Neural crest cell (in vitro differentiated cells): ENCODE data around the gene TPRA1. TPM values are rescaled to one million over a fixed set of nuclear protein-coding genes. Genes with fewer than 3 reads are reported as not detected.

Source experiments
- DNase-seq: peaks from one replicate; pipeline ENCODE4 v3.0.0; 2021; ENCODE audit warnings: low read depth, mixed read lengths, low spot score
- H3K27ac Mint-ChIP-seq: one replicate; pipeline ENCODE4 v1.8.0; 2021; ENCODE audit warnings: mild to moderate bottlenecking, mixed read lengths; ENCODE audit not compliant: unreplicated experiment
- H3K27me3 Mint-ChIP-seq: 2 replicates; pipeline ENCODE4 v1.8.0; 2021; ENCODE audit warnings: low read depth, mild to moderate bottlenecking, mixed read lengths
- H3K36me3 Mint-ChIP-seq: 2 replicates; pipeline ENCODE4 v1.8.0; 2021; ENCODE audit warnings: low read depth, mild to moderate bottlenecking, mixed read lengths
- H3K4me1 Mint-ChIP-seq: 2 replicates; pipeline ENCODE4 v1.8.0; 2021; ENCODE audit warnings: mixed read lengths
- H3K4me3 Mint-ChIP-seq: one replicate; pipeline ENCODE4 v1.8.0; 2021; ENCODE audit warnings: mild to moderate bottlenecking, mixed read lengths
- H3K9me3 Mint-ChIP-seq: 2 replicates; pipeline ENCODE4 v1.8.0; 2021; ENCODE audit warnings: mixed read lengths
- total RNA-seq: library from RNA; stranded (reverse); gene quantifications from 2 replicates; pipeline ENCODE4 v1.2.1, GENCODE V29; 2021
- TF ChIP-seq, protein P1 (sequence below): fragments of 200-600 bp; sonication (generic); conservative IDR thresholded peaks from 2 replicates; pipeline ENCODE4 v1.5.0; 2021; ENCODE audit warnings: antibody characterized with exemption, mild to moderate bottlenecking

The TPRA1 gene
- total RNA-seq, 1 donor from 2014 or later = 27.2 TPM

DNA sequence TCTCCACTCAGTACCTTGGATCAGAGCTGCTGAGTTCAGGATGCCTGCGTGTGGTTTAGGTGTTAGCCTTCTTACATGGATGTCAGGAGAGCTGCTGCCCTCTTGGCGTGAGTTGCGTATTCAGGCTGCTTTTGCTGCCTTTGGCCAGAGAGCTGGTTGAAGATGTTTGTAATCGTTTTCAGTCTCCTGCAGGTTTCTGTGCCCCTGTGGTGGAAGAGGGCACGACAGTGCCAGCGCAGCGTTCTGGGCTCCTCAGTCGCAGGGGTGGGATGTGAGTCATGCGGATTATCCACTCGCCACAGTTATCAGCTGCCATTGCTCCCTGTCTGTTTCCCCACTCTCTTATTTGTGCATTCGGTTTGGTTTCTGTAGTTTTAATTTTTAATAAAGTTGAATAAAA lies 31.5 kb upstream of the TPRA1 start:
- peaks cover 11% of the 10 kb centered on the region for H3K27me3 Mint-ChIP-seq
- H3K4me3 Mint-ChIP-seq = no peak overlapping the region
- no peak for DNase-seq
- no peaks in the 10 kb centered on the region for H3K4me1 Mint-ChIP-seq
- H3K36me3 Mint-ChIP-seq = peaks cover 28% of the 10 kb centered on the region
- no peak overlapping the region for H3K27ac Mint-ChIP-seq
- no peaks in the 10 kb centered on the region for H3K9me3 Mint-ChIP-seq
- TF ChIP-seq, protein P1, sequence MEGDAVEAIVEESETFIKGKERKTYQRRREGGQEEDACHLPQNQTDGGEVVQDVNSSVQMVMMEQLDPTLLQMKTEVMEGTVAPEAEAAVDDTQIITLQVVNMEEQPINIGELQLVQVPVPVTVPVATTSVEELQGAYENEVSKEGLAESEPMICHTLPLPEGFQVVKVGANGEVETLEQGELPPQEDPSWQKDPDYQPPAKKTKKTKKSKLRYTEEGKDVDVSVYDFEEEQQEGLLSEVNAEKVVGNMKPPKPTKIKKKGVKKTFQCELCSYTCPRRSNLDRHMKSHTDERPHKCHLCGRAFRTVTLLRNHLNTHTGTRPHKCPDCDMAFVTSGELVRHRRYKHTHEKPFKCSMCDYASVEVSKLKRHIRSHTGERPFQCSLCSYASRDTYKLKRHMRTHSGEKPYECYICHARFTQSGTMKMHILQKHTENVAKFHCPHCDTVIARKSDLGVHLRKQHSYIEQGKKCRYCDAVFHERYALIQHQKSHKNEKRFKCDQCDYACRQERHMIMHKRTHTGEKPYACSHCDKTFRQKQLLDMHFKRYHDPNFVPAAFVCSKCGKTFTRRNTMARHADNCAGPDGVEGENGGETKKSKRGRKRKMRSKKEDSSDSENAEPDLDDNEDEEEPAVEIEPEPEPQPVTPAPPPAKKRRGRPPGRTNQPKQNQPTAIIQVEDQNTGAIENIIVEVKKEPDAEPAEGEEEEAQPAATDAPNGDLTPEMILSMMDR = no peak

DNA sequence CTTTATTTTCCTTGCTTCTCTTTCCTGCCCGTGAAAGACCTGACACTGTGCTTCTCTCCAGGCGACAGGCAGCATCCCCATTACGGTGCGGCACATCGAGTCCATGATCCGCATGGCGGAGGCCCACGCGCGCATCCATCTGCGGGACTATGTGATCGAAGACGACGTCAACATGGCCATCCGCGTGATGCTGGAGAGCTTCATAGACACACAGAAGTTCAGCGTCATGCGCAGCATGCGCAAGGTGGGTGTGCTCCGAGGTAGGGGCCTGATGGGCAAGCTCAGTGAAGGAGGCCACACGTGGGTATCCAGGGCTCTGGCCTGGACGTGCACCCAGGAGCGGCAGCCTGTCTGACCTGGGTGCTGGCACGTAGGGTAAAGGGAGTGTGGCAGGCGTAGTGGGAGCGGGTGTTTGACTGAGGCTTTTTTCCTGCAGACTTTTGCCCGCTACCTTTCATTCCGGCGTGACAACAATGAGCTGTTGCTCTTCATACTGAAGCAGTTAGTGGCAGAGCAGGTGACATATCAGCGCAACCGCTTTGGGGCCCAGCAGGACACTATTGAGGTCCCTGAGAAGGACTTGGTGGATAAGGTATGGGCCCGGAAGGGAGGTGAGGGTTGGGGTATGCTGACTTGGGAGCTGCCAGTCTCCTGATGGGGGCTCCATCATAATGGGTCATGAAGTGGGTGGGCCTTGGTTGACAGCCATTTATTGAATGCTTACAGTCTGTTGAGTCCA lies 30.3 kb upstream of the TPRA1 start:
- no peaks in the 10 kb centered on the region for H3K27me3 Mint-ChIP-seq
- no peak for DNase-seq
- no peak overlapping the region for H3K27ac Mint-ChIP-seq
- H3K4me3 Mint-ChIP-seq = no peak overlapping the region
- peaks cover 34% of the 10 kb centered on the region for H3K36me3 Mint-ChIP-seq
- no peaks in the 10 kb centered on the region for H3K9me3 Mint-ChIP-seq
- no peaks in the 10 kb centered on the region for H3K4me1 Mint-ChIP-seq
- TF ChIP-seq, protein P1 = no peak

DNA sequence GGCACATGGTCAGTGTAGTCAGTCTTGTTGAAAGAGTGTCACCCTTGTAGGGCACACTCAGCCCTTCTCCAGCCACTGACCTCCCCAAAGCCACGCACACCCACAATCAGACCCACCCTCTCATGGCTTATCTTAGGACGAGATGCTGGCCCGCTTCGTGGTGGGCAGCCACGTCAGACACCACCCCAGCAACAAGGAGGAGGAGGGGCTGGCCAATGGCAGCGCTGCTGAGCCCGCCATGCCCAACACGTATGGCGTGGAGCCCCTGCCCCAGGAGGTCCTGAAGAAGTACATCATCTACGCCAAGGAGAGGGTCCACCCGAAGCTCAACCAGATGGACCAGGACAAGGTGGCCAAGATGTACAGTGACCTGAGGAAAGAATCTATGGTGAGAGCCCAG lies 28.4 kb upstream of the TPRA1 start:
- Mint-ChIP-seq H3K4me3 (peak overlapping the region; percentile 3), H3K4me1 (no peaks in the 10 kb centered on the region), H3K27me3 (no peaks in the 10 kb centered on the region), H3K9me3 (no peaks in the 10 kb centered on the region), H3K36me3 (peaks cover 37% of the 10 kb centered on the region), H3K27ac (no peak overlapping the region)
- no peak for DNase-seq
- TF ChIP-seq, protein P1 = no peak

DNA sequence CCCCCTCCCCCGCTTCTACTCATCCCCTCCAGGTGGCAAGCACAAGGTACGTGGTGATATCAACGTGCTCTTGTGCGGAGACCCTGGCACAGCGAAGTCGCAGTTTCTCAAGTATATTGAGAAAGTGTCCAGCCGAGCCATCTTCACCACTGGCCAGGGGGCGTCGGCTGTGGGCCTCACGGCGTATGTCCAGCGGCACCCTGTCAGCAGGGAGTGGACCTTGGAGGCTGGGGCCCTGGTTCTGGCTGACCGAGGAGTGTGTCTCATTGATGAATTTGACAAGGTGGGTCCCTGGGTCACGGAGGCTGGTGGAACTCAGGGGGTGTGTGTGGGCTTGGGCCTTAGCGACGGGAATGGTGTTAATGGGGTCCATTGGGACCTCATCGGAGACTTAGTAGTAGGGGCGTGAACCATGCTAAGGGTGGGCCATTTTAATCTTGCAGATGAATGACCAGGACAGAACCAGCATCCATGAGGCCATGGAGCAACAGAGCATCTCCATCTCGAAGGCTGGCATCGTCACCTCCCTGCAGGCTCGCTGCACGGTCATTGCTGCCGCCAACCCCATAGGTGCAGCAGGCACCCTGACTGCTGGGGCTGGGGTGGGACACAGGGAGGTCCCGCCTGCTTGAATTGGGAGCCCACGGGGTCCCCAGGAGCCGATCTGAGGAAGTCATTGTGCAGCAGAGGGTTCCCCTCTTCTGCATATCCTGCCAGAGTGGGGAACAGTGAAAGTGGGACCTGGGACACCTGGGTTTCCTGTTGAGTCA lies 26.5 kb upstream of the TPRA1 start:
- Mint-ChIP-seq H3K27ac (no peak overlapping the region), H3K27me3 (no peaks in the 10 kb centered on the region), H3K4me1 (no peaks in the 10 kb centered on the region), H3K36me3 (peaks cover 35% of the 10 kb centered on the region), H3K4me3 (no peak overlapping the region), H3K9me3 (no peaks in the 10 kb centered on the region)
- TF ChIP-seq, protein P1 = no peak
- no peak for DNase-seq

DNA sequence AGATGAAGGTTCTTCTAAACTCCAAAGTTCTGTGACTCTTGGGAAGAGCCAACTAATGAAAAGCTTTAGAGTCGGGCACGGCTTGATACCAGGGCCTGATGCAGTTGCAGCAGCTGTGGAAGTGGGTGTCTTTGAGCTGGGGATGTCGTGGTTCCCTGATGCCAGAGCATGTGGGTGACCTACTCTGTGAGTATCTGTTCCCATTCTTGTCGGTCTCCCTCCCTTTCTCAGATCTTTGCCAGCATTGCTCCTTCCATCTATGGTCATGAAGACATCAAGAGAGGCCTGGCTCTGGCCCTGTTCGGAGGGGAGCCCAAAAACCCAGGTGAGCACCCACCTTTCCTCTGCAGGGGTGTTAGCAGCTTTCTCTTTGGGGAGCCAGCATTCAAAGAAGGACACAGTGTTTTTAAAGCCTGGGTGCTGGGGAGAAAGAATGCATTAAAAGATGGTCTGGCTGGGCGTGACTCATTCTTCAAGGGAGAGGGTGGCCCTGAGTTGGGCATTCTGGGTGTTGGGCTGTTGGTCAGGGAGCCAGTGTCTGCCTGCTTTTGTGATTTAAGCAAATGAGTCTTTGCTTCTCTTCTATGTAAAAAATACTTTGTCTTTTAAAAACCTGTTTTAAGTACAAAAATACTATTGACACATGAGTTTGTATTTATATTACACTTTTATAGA lies 25.2 kb upstream of the TPRA1 start:
- no peak overlapping the region for H3K27ac Mint-ChIP-seq
- H3K4me1 Mint-ChIP-seq = no peaks in the 10 kb centered on the region
- no peaks in the 10 kb centered on the region for H3K27me3 Mint-ChIP-seq
- TF ChIP-seq, protein P1 = no peak
- no peaks in the 10 kb centered on the region for H3K9me3 Mint-ChIP-seq
- H3K4me3 Mint-ChIP-seq = no peak overlapping the region
- DNase-seq = no peak
- H3K36me3 Mint-ChIP-seq = peaks cover 40% of the 10 kb centered on the region
